Heart left ventricle (tissue), 16 donors: ENCODE measurements around the gene PRRX1. TPM values are rescaled to one million over a fixed set of nuclear protein-coding genes. Genes with fewer than 3 reads are reported as not detected.

Experiments used
- ATAC-seq, 4 donors: fragments of 200-7000 bp; cut with Tn5 transposase; one replicate each; pipeline ENCODE4 v1.9.1; 2020 to 2022; ENCODE audit warnings: moderate library complexity in 4 of 4, mild to moderate bottlenecking in 3 of 4, moderate number of reproducible peaks in 1 of 4
- DNase-seq, 5 donors: peaks; one replicate each; pipeline ENCODE4 v3.0.0-alpha.2; 2020
- H3K27ac ChIP-seq, 12 donors: fragments of 200-600 bp; sonication (generic) in 4 of 12; one replicate each; pipeline versions ENCODE4 v1.5.0 to v1.8.0; 2016 to 2022; ENCODE audit warnings: mild to moderate bottlenecking in 2 of 12
- H3K27me3 ChIP-seq, 9 donors: fragments of 200-600 bp; sonication (generic) in 2 of 9; one replicate each; pipeline versions ENCODE4 v1.5.1 to v1.8.0; 2016 to 2022; ENCODE audit warnings: mild to moderate bottlenecking in 3 of 9
- H3K36me3 ChIP-seq, 9 donors: fragments of 200-600 bp; sonication (generic) in 2 of 9; one replicate each; pipeline versions ENCODE4 v1.5.0 to v1.8.0; 2018 to 2022; ENCODE audit warnings: mild to moderate bottlenecking in 2 of 9
- H3K4me1 ChIP-seq, 12 donors: fragments of 200-600 bp; sonication (generic) in 4 of 12; one replicate each; pipeline versions ENCODE4 v1.5.0 to v1.8.0; 2016 to 2022; ENCODE audit warnings: mild to moderate bottlenecking in 3 of 12
- H3K4me3 ChIP-seq, 12 donors: fragments of 200-600 bp; sonication (generic) in 4 of 12; one replicate each; pipeline versions ENCODE4 v1.5.0 to v1.8.0; 2017 to 2022; ENCODE audit warnings: mild to moderate bottlenecking in 9 of 12, moderate library complexity in 4 of 12
- H3K9me3 ChIP-seq, 12 donors: fragments of 200-600 bp; sonication (generic) in 4 of 12; one replicate each; pipeline versions ENCODE4 v1.5.0 to v1.8.0; 2016 to 2022; ENCODE audit warnings: mild to moderate bottlenecking in 1 of 12
- CTCF ChIP-seq, 12 donors: fragments of 200-600 bp; sonication (generic) in 4 of 12; IDR thresholded peaks; one replicate each; pipeline versions ENCODE4 v1.5.0 to v1.8.0; 2018 to 2022; ENCODE audit warnings: antibody characterized with exemption in 12 of 12, mild to moderate bottlenecking in 5 of 12
- POLR2A ChIP-seq, 2 donors: fragments of 450-650 bp; IDR thresholded peaks; one replicate each; pipeline ENCODE4 v1.6.1; 2017; ENCODE audit warnings: antibody characterized with exemption in 2 of 2, mild to moderate bottlenecking in 2 of 2, moderate library complexity in 2 of 2
- WGBS, 4 donors: extraction: QIAGEN DNeasy Blood & Tissue Kit in 2 of 4; methylation state at CpG; one replicate each; pipeline versions ENCODE4 v1.1.5 to v1.1.7; 2013 to 2018; 5-methylcytosine and 5-hydroxymethylcytosine counted together
- intact Hi-C, 10 donors: fragments of 100-400 bp; cut with DNase I; formaldehyde crosslinking; loops; one replicate each; pipeline versions ENCODE4 v1.11.1 to v1.14.2; 2022
- polyA plus RNA-seq, 2 donors: library from polyadenylated mRNA; stranded (reverse); fragments of 200-250 nt; gene quantifications; one replicate each; pipeline ENCODE4 v1.2.3, GENCODE V29; 2013
- total RNA-seq, 9 donors: library from RNA; depleted of rRNA in 2 of 9; stranded (reverse); fragments of >200 nt in 2 of 9; fragmentation: NEBNext Ultra II Directional in 3 of 9; extraction: Animal tissue kit (Norgen Biotek cat#: 25700) in 3 of 9; gene quantifications; one replicate each; pipeline versions ENCODE4 v1.1.0 to v1.2.4, GENCODE V29; 2016 to 2023
- donor health status: ischemic (EF 13 %, LVEDD 7.1; RV severe dilation, severe dysfunction).
- donor health status: healthy with polysubstance abuse.
- donor health status: DM: no; HTN: yes; CAD: no.
- donor health status: DM: no; HTN: no; CAD: no.
- donor health status: ischemic (EF 25% LVEDD 6.9; RV normal size, moderate dysfunction).
- donor health status: ischemic (EF 25% LVEDD 5.7; RV mildly dilated, moderate dysfunction).
- donor health status: healthy.
- donor health status: DM: yes; HTN: yes; CAD: no.
- donor health status: ischemic (EF 35%, LVEDD 5.7; RV mildly dilated, moderate dysfunction).
- donor health status: nonischemic (EF 11% LVEDD 7.7; RV severe dilation, severe dysfunction).
- donor health status: DM: yes; HTN: yes; CAD: no.
- donor health status: PGD.
- donor health status: ischemic (EF 29% LVEDD 5.4; RV normal size, mild dysfunction).
- donor health status: nonischemic (EF 23%, LVEDD 6.1; RV moderate dilation, normal function).

The PRRX1 gene
- total and polyA plus RNA-seq, 11 donors, result 16.2 to 104 (median 52.3) TPM

- intact Hi-C loops, result loop anchor here in 6 of 10 donors (5.0 to 10.0 kb wide), 5 partner anchors 92 to 748 kb away; no protein-coding TSS in a partner anchor
- no peak overlapping the region for H3K27ac ChIP-seq
- H3K9me3 ChIP-seq, result no peaks in the 10 kb centered on the region
- TF ChIP-seq CTCF (IDR thresholded peaks at IDR 0.05) (no peak), POLR2A (IDR thresholded peaks at IDR 0.05) (no peak)
- peaks cover 0 to 44% (median 4%) of the 10 kb centered on the region in 9 donors for H3K27me3 ChIP-seq
- H3K4me1 ChIP-seq, result peaks cover 0 to 70% (median 17%) of the 10 kb centered on the region in 12 donors
- DNase-seq, result no peak
- ATAC-seq, result no peak
- 26 to 62% (median 43%) methylated on average over 2 of the region's 2 CpGs for WGBS, 4 donors
- H3K36me3 ChIP-seq, result peaks cover 0 to 3% (median 0%) of the 10 kb centered on the region in 9 donors
- no peak overlapping the region for H3K4me3 ChIP-seq
Observed at GRCh38 chr1:170672316-170672715, 8.4 kb downstream of the PRRX1 start.

- Histone ChIP-seq H3K4me3 (no peak overlapping the region), H3K27ac (no peak overlapping the region), H3K27me3 (peaks cover 0 to 31% (median 2%) of the 10 kb centered on the region in 9 donors), H3K4me1 (peaks cover 0 to 71% (median 24%) of the 10 kb centered on the region in 12 donors), H3K9me3 (no peaks in the 10 kb centered on the region), H3K36me3 (no peaks in the 10 kb centered on the region)
- no peak for TF ChIP-seq CTCF (IDR thresholded peaks at IDR 0.05)
- TF ChIP-seq POLR2A (IDR thresholded peaks at IDR 0.05), result no peak
- DNase-seq (no peak), ATAC-seq (no peak)
- 57 to 76% (median 71%) methylated on average over 3 of the region's 3 CpGs for WGBS, 4 donors
- intact Hi-C loops, result loop anchor here in 6 of 10 donors (5.0 to 10.0 kb wide), 5 partner anchors 91 to 749 kb away; no protein-coding TSS in a partner anchor
Observed at GRCh38 chr1:170674239-170674638, 10.3 kb downstream of the PRRX1 start.

- no peak overlapping the region for H3K4me3 ChIP-seq
- ATAC-seq, result no peak
- peaks cover 0 to 24% (median 2%) of the 10 kb centered on the region in 9 donors for H3K27me3 ChIP-seq
- TF ChIP-seq POLR2A (IDR thresholded peaks at IDR 0.05) (no peak), CTCF (IDR thresholded peaks at IDR 0.05) (no peak)
- H3K27ac ChIP-seq, result peak overlapping the region in 2 of 12 donors; percentile 10 to 21
- 88 to 93% (median 91%) methylated on average over 1 of the region's 1 CpG for WGBS, 4 donors
- H3K4me1 ChIP-seq, result peaks cover 0 to 72% (median 24%) of the 10 kb centered on the region in 12 donors
- DNase-seq, result no peak
- no peaks in the 10 kb centered on the region for H3K9me3 ChIP-seq
- intact Hi-C loops, result loop anchor here in 6 of 10 donors (5.0 to 10.0 kb wide), 5 partner anchors 90 to 750 kb away; no protein-coding TSS in a partner anchor
- no peaks in the 10 kb centered on the region for H3K36me3 ChIP-seq
Observed at GRCh38 chr1:170674986-170675385, 11.1 kb downstream of the PRRX1 start.

DNA sequence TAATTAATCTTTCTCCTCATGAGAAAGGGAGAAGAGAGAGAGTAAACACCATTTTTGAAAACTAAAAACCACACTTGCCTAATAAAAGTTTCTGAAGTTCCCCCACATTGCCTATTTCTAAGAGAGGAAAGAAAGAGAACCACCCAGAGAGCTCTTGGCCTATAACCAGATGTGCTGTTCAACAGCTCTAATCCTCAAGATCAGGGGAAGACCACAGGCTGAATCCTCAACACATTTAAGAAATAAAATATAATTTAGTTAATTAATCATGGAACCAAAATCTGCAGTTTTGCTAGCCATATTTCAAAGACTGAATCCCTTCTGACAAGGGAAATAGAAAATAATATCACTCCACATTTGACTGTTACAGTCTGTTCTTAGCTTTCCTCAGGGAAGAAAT, 11.9 kb downstream of the PRRX1 start:
- Histone ChIP-seq H3K27ac (no peak overlapping the region), H3K9me3 (no peaks in the 10 kb centered on the region), H3K36me3 (no peaks in the 10 kb centered on the region), H3K4me3 (no peak overlapping the region), H3K27me3 (peaks cover 0 to 15% (median 0%) of the 10 kb centered on the region in 9 donors), H3K4me1 (peaks cover 0 to 76% (median 19%) of the 10 kb centered on the region in 12 donors)
- intact Hi-C loops, result loop anchor here in 3 of 10 donors (10.0 kb wide), 3 partner anchors 89 to 751 kb away; no protein-coding TSS in a partner anchor
- no peak for DNase-seq
- no peak for ATAC-seq
- TF ChIP-seq POLR2A (IDR thresholded peaks at IDR 0.05) (no peak), CTCF (IDR thresholded peaks at IDR 0.05) (no peak)
